ENCODE results near the gene ATP8A2.

DNA sequence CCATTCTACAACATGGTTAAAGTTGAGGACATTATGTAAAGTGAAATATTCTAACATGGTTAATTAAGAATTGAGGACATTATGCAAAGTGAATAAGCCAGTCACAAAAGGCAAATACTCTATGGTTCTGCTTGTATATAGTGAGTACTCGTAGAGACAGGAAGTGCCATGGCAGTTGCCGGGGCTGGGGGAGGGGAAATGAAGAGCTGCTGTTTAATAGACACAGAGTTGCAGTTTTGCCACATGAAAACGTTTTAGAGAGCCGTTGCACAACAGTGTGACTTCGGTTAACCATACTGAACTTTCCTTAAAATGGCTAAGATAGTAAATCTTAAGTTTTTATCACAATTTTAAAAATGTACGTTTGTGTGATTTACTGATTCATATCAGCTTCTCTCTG is 503.1 kb downstream of the ATP8A2 start:
- no peak for TF ChIP-seq POLR2AphosphoS5 (IDR thresholded peaks at IDR 0.05; ENCODE audit: low read depth, low read length)
- no peak for TF ChIP-seq SIN3A (IDR thresholded peaks at IDR 0.05; ENCODE audit: borderline replicate concordance, insufficient read depth, low read length)

Measured in PFSK-1 (cell line).